ENCODE data around the gene SLC25A41.
A peak's percentile ranks its signal among the peaks of the same experiment; 100 is the strongest.

The SLC25A41 gene

DNA sequence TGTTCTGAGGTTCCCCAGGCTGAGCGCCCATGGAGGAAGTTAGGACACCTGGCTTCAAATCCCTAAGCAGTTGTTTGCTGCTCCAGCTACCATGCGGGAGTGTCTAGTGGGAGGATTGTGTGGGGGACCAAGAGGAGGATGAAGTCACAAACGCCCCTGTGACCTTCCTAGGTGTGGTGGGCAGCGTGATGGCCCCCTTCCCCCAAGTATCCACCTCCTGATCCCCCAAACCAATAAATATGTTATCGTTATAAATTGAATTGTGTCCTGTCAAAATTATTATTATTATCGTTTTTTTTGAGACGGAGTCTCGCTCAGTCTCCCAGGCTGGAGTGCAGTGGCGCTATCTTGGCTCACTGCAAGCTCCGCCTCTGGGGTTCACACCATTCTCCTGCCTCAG, at the start of gene SLC25A41:
Gene SLC25A41, minus strand, starts transcription at position 101 of the 400 bp plus-strand sequence. Its CDS starts 70 bp downstream, at position 31.
- no peak for DNase-seq (ENCODE audit: low read depth)

DNA sequence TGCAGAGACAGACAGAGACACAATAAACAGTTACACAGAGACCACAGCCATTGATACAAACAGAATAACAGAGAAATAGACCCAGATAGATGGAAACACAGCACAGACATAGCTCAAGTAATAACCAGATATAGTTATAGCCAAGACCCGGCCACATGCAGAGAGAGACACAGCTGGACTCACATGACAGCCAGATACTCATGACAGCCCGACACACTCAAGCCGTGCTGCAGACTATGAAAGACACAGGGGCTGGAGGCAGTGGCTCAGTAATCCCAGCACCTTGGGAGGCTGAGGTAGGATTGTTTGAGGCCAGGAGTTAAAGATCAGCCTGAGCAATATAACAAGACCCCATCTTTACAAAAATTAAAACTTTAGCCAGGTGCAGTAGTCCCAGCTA, 49.7 kb upstream of the SLC25A41 start:
- DNase-seq (ENCODE audit: low read depth) = no peak

DNA sequence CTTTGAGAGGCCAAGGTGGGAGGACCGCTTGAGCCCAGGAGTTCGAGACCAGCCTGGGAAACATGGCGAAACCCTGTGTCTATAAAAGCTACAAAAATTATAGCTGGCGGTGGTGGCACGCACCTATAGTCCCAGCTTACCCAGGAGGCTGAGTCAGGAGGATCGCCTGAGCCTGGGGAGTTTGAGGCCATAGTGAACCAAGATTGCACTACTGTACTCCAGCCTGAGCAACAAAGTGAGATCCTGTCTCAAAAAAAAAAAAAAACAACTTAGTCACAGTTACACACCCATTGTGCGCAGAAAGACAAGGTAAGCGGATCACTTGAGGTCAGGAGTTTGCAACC, 48.8 kb upstream of the SLC25A41 start:
- DNase-seq (ENCODE audit: low read depth) = no peak

DNA sequence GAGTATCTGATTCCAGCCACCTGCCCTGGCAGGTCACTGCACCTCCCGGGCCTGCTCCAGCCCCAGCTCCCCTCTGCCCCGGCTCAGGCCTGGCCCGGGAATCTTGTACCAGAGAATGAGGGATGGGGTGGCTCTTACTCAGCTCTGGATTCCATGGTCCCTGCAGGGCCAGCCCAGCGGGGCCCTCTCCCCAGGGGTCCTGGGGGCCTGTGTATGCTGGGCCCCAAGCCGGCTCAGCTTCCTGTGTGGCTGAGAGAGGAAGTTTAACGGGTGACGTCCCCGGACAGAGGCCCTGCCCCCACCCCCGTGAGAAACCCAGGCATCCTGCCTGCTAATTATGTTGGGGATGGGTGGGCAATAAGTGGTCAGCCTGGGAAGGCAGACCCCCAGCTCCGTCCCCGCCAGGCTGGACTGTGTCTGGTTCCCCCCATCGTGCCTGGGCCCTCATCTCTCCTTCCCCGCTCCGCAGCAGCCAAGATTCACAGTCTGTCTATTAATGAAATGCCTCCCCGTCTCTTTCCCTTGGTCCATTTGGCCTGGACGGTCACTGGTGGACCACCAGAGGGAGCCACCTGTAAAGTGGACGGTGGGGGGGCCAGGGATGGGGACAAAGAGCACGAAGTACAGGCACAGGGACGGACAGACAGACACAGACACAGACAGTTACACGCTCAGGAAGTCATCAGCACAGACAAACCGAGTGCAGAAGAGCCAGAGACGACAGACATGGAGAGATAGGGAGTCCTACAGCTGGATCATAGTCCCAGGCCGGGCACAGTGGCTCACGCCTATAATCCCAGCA, 48.2 kb upstream of the SLC25A41 start, which contains the start of gene DENND1C:
Gene DENND1C, minus strand, starts transcription at position 247 of the 802 bp plus-strand sequence. Its CDS starts 92 bp downstream, at position 155.
- DNase-seq (ENCODE audit: low read depth) = no peak

DNA sequence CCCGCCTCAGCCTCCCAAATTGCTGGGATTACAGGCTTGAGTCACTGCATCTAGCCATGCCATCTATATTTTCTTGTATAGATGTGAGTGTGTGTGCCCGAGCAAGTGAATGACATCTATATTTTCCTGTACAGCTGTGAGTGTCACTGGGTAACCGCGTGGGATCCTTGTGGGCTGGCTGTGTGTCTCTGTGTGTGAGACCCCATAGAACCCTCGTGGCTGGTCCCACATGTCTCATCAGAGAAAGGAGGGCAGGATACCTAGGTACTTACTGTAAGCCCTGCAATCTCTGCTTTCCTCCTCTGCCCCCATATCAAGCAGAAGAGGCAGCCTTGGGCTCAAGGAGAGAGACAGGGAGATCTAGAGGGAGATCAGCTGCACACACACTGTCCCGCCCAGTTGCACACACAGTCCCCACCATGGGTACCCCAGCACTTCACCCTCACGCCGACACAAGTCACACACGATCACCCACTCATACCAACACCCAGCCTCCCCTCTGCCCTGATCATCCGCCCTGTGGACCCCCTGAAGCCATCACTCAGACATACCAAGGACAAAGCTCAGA, 47.4 kb upstream of the SLC25A41 start:
- DNase-seq (ENCODE audit: low read depth) = no peak

DNA sequence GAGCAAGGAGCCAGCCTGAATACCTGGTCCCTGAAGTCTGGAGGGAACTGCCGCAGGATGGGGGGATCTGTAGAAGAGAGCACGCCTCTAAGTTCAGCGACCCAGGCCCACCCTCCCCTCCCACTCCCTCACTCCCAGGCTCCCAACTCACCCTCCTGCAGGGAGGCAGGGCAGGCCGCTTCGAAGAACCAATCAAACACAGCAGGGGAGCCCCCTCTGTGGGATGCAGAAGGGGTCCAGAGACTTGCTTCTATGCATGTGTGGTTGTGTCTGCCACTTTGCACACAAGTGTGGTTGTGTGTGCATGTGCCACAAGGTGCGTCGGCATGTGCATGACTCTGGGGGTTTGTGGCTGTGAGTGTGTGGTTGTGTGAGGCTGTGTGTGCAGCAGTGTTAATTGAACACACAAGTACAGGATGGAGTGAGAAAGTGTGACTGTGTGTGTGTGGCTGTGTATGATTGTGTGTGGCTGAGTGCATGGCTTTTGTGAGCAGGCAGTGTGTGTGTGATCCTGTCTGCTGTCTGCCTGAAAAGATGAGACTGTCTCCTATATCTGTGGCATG, 46.4 kb upstream of the SLC25A41 start:
- no peak for DNase-seq (ENCODE audit: low read depth)

DNA sequence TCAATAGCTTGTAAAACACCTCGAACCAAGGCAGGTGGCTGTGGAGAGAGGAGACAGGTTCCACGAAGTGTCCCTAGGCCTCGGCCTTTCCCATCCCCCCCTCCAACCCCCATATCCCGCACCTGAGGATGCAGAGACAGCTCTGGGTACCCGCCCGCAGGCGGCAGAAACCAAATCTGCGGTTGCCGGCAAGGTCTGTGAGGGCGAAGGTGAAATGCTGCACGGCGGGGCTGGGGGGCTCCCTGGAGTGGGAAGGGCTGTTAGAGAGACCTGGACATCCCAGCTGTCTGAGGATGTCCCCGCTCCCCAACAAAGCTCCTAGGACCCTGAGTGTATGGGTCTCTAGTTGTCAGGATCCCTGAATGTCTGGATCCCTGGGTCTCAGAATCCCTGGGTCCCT, 45.3 kb upstream of the SLC25A41 start:
- DNase-seq (ENCODE audit: low read depth) = no peak

DNA sequence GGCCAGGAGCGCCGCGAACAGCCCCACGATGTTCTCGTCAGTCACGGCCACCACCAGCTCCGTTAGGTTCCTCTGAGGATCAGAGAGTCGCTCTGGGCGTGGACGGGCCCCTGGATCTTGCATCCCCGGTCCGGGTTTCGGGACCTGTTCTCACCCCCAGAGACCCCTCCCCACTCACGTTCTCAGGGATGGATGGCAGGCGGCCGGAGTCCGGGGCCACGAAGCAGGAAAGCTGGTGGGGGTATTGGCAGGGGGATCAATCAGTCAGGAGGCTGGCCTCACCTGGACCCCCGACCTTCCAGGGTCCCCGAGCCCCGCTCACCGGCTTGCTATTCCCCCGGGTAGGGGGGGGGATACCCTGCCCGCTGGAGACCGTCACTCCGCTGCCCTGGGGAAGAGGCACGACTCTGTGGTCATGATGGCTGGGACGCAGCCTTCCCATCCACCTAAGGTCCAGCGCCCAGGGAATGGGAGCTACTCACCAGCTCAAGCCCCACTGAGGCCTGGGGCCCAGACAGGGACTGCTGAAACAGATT, 43.4 kb upstream of the SLC25A41 start:
- no peak for DNase-seq (ENCODE audit: low read depth)

DNA sequence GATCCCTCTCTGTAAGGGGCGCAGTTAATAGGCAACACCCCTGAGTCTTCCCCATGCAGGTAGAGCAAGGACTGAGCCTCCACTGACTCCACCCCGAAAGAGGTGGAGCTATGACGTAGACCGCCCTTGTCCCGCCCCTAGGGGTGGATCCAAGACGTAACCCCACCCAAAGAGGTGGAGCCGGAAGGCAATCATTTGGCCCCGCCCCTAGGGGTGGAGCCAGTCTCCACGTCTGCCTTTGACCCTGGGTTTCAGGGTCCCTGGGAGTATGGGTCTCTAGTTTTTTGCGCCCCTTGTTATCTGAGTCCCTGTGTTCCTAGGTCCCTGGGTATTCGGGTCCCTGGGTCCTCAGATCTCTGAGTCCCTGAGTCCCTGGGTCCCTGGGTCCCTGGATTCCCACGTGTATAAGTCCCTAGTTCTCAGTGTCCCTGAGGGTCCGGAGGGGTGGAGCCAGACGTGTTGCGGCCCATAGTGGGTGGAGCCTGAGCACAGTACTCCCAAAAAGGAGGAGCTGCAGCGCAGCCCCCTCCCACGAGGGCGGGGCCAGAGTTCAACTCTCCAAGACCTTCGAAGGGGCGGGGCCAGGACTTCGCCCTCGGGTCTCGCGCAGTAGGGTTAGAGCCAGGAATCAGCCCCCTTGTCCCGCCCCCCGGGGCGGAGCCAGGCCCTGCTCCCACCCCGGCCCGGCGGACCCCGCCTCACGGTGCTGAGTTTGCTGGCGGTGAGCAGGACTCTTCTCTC, 42.8 kb upstream of the SLC25A41 start:
- DNase-seq (ENCODE audit: low read depth) = peak; percentile 44

DNA sequence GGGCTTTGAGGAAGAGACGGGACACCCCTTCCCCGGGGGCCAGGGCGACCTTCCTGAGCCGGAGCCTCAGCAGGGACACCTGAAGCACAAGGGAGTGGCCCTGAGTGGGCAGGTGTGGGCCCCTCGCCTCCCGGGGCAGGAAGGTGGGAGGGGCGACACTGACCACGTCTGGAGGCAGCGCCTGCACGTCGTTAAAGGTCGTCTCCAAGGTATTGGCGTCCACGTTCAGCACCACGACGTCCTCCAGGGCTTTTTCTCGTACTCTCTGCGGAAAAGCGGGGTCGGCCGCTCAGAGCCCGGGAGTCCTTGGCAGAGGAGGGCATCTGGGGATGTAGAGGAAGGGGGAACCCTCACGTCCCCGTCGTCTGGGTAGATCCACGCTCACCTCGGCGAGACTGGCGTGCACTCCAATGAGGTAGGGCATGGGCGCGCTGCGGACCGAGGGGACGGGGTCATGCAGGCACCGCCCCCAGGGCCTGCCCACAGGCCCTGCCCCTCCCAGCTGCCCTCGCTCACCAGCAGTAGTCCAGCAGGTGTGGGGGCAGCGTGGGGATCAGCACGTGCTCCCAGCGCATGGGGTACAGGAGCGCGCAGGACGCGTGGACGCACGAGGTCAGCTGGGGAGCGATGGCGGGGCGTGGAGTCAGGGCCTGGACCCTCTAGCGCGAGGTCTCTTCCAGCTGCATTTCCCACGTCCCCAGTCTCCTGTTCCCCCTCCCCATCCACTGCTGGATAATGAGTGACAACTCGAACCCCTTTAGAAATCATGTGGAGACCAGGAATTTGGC, 42.0 kb upstream of the SLC25A41 start:
- DNase-seq (ENCODE audit: low read depth) = no peak

DNA sequence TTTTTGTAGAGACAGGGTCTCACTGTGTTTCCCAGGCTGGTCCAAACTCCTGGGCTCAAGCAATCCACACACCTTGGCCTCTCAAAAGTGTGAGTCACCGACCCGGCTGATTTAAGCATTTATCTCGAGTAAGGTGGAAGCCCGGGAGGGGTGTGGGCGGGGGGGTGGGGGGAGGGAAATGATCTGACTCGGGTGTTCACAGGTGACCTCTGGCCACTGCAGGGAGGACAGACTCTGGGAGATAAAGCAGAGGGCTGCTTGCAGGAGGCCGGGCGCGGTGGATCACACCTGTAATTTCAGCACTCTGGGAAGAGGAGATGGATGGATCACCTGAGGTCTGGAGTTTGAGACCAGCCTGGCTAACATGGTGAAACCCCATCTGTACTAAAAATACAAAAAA, 40.1 kb upstream of the SLC25A41 start:
- no peak for DNase-seq (ENCODE audit: low read depth)

DNA sequence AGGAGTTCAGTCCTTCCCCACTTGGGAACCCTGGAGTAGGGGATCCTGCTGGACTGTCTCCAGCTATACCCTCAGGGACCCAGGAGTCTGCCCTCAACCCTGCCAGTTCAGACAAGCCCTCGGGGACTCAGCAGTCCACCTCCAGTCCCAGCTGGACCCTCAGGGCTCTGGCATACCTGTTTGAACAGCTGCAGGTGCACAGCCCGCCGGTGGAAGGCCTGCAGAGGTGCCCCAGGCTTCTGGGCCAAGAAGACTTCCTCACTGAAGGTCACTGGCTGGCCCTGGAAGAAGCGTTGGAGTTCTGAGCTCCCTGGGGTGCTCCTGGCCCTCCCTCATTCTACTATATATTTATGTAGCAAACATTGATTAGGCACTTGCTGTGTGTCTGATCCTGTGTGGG, 39.1 kb upstream of the SLC25A41 start:
- DNase-seq (ENCODE audit: low read depth) = no peak

DNA sequence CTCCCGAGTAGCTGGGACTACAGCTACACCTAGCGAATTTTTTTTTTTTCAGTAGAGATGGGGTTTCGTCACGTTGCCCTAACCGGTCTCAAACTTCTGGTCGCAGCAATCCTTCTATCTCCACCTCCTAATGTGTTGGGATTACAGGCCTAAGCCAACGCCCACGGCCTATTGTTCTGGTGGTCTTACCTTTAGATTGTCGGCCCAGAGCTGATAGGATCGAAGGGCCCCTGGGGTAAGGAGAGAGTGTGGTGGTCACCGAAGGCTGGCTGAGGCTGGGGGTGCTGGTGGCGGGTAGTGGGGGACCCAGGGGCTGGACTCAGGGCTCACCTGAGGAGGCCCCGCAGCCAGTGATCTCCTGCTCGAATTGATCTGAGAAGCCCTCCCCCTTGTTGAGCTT, 37.5 kb upstream of the SLC25A41 start:
- no peak for DNase-seq (ENCODE audit: low read depth)

DNA sequence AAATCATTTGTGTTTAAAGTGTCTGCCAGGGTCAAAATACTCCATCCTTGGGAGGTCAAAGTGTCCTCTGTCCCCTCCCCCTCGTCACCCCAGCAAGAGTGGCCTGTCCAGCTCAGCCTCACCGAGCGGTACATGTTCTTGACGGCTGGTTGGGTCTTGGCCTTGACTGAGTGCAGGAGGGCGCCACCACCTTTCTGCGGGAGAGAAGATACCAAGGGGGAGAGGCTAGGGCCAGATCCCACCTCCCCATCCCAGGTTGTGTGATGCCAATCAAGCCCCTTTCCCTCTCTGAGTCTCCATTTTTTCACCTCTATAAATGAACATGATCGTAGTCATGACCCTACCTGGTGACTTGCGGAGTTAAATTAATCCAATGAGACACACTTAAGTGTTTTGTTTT, 36.6 kb upstream of the SLC25A41 start:
- no peak for DNase-seq (ENCODE audit: low read depth)

DNA sequence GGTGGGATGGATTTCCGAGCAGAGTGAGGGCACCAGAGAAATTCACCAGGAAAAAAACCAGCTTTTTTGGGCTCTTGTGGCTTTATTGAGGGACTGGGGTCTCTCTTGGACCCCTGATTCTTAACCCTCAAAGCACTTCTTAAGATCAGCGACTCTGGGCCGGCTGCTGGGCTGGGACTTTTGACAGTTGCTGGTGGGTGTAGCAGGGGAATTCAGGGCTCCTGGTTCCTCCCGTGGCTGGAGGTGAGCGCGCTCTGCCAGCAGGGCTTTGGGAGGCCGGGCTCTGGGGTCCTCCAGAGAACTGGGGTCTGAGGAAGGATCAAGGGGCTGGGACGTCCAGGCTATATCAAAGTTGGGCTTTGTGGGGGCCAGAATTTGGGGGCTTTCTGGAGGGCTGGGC, 33.8 kb upstream of the SLC25A41 start:
- DNase-seq (ENCODE audit: low read depth) = no peak

DNA sequence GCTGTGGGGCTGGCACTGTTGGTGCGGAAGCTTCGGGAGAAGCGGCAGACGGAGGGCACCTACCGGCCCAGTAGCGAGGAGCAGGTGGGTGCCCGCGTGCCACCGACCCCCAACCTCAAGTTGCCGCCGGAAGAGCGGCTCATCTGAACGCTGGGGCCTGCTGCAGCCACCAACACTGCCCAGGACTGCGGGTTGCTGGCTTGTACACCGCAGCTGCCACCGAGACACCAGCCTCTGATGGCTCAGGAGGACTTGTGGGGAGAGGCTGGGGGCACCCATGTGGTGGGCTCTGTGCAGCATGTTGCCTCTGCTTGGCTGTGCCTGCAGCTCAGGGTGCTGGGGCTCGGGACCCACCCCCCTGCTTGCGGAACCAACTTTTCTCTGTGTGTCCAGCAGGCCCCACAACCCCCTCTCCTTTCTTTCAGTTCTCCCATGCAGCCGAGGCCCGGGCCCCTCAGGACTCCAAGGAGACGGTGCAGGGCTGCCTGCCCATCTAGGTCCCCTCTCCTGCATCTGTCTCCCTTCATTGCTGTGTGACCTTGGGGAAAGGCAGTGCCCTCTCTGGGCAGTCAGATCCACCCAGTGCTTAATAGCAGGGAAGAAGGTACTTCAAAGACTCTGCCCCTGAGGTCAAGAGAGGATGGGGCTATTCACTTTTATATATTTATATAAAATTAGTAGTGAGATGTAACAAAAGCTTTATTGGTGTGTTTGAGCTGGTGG, 33.1 kb upstream of the SLC25A41 start:
- no peak for DNase-seq (ENCODE audit: low read depth)

DNA sequence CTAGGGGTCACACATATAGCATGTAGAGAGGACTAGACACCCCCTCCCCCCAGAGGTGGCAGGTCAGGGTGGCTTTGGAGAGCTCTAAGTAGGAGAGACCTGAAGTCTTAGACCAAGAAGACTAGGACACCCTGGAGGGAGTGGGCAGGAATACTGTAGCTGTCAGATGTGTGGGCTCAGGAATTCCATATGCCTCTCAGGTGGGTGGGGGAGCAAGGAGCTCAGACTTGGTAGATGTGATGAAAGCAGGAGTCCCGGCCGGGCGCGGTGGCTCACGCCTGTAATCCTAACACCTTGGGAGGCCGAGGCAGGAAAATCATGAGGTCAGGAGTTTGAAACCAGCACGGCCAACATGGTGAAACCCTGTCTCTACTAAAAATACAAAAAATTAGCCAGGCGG, 32.1 kb upstream of the SLC25A41 start:
- DNase-seq (ENCODE audit: low read depth) = no peak

DNA sequence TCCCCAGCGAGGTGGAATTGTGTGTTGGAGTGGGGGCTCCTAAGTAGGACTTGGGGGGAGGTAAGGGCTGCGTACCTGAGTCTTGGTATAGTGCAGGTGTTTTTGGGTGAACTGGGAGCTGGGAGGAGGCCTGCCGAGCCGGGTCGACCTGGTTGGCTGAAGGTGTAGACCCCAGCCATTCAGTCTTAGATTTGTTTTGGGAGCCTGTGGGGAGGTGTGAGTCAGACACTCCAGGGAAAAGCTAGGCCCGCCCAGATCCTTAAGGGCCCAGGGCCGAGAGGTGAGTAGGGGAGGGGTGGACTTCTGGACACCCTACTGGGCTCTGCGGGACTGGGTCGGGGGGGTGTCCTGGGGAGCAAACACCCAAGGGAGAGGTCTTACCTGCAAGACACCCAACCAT, 31.4 kb upstream of the SLC25A41 start:
- no peak for DNase-seq (ENCODE audit: low read depth)

DNA sequence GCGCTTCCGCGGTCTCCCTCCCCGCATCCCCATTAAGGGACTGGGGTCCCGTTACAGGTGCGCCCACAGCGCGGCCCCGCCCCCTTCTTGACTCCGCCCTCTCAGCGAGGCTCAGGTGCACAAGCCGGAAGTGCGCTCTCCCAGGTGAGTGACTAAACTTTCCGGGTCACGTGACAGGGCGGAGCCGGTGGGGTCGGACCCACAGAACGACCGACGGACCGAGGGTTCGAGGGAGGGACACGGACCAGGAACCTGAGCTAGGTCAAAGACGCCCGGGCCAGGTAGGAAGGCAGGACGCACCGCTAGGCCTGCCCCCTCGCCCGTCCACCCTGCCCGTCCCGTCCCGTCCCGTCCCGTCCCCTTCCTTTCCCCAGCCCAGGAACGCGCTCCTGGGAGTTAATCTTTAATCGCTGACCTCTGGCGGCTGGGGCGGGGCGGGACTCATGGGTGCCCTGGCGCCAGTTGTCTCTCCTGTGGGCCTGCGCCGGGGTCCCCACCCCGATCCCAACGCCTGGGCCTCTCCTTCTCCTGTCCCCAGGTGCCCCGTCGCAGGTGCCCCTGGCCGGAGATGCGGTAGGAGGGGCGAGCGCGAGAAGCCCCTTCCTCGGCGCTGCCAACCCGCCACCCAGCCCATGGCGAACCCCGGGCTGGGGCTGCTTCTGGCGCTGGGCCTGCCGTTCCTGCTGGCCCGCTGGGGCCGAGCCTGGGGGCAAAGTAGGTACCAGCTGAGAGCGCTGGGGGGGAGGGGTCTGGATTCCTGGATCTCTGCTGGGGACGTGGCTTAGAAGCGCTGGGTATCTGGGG, 30.7 kb upstream of the SLC25A41 start, which contains the start of gene CRB3:
Gene CRB3, plus strand, starts transcription at position 202 of the 804 bp plus-strand sequence. Its CDS starts 431 bp downstream, at position 633.
- peak; percentile 6 for DNase-seq (ENCODE audit: low read depth)
